ENCODE results near the gene STRIP1. TPM values are rescaled to one million over a fixed set of nuclear protein-coding genes. Genes with fewer than 3 reads are reported as not detected.

The STRIP1 gene
- total and polyA plus RNA-seq, 2 experiments from 2014 or later: 40.2 to 78.3 TPM

DNA sequence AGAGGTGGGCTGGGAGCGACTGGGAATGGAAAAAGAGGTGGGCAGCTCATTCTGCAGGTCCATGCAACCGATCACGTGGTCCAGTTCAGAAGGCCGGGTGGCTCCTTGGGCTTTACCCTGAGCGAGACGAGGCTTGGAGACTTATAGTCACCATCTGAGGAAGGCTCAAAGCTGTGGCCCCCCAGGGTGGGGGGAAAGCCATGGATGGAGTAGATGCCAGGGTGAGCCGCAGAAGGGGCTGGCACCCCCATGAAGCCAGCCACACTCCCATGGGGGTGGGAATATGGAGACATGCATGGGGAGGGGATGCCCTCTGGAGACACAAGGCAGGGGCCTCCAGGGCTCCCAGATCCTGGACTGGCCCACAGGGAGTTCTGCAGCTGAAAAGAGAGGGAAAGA, 26.2 kb downstream of the STRIP1 start:
- Histone ChIP-seq H3K4me1 (ENCODE audit: low read depth) (no peaks in the 10 kb centered on the region), H3K4me3 (no peak overlapping the region), H3K9me3 (ENCODE audit: low read depth) (no peaks in the 10 kb centered on the region), H3K27me3 (peaks cover 10% of the 10 kb centered on the region), H3K36me3 (peaks cover 16% of the 10 kb centered on the region), H3K27ac (no peak overlapping the region)
- TF ChIP-seq, protein P1, sequence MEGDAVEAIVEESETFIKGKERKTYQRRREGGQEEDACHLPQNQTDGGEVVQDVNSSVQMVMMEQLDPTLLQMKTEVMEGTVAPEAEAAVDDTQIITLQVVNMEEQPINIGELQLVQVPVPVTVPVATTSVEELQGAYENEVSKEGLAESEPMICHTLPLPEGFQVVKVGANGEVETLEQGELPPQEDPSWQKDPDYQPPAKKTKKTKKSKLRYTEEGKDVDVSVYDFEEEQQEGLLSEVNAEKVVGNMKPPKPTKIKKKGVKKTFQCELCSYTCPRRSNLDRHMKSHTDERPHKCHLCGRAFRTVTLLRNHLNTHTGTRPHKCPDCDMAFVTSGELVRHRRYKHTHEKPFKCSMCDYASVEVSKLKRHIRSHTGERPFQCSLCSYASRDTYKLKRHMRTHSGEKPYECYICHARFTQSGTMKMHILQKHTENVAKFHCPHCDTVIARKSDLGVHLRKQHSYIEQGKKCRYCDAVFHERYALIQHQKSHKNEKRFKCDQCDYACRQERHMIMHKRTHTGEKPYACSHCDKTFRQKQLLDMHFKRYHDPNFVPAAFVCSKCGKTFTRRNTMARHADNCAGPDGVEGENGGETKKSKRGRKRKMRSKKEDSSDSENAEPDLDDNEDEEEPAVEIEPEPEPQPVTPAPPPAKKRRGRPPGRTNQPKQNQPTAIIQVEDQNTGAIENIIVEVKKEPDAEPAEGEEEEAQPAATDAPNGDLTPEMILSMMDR (IDR thresholded peaks at IDR 0.05; ENCODE audit: low read depth, low read length): no peak
- DNase-seq (ENCODE audit: low read depth in 1 of 2, low spot score in 1 of 2): no peak

DNA sequence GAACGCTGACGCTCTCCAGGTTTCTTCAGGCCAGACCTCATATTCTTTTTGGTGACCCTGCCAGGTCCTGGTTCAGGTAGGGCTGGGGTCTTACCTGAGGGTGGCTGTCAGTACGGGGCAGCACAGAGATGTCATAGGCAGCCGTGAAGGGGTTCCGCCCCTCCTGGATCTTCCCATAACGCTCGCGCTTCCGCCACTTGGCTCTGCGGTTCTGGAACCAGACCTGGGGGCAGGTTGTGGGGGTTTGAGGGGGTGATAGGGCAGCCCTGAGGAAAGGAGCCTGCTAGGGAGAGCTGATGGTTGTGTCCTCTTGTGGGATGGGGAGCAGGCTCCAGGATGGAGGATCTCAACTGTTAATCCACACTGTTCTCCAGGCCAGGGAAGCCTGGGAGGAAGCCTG, 26.9 kb downstream of the STRIP1 start:
- peaks cover 17% of the 10 kb centered on the region for H3K27me3 ChIP-seq
- H3K4me3 ChIP-seq: no peak overlapping the region
- TF ChIP-seq, protein P1 (IDR thresholded peaks at IDR 0.05; ENCODE audit: low read depth, low read length): no peak
- H3K4me1 ChIP-seq (ENCODE audit: low read depth): no peaks in the 10 kb centered on the region
- H3K27ac ChIP-seq: no peak overlapping the region
- no peak for DNase-seq (ENCODE audit: low read depth in 1 of 2, low spot score in 1 of 2)
- H3K36me3 ChIP-seq: peaks cover 10% of the 10 kb centered on the region
- no peaks in the 10 kb centered on the region for H3K9me3 ChIP-seq (ENCODE audit: low read depth)

DNA sequence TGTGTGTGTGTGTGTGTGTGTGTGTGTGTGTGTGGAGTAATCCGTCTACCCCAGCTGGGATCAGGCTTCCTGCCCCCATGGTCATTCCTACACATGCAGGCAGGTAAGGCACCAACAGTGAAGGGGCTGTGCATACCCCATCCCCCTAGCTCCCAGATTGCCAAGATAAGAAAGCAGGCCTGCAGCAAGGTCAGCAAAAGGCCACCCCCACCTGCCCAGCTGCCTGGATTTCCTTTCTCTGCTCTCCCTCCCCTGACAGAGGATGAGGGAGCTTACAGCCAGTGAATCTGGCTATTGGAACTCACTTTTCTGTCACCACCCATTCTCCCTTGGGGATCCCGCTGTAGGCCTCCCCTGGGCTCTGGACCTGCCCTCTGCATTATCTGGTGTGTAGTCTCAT, 28.2 kb downstream of the STRIP1 start:
- no peak for DNase-seq (ENCODE audit: low read depth in 1 of 2, low spot score in 1 of 2)
- Histone ChIP-seq H3K27me3 (peaks cover 30% of the 10 kb centered on the region), H3K27ac (no peak overlapping the region), H3K36me3 (peaks cover 6% of the 10 kb centered on the region), H3K9me3 (ENCODE audit: low read depth) (no peaks in the 10 kb centered on the region), H3K4me3 (no peak overlapping the region), H3K4me1 (ENCODE audit: low read depth) (no peaks in the 10 kb centered on the region)
- TF ChIP-seq, protein P1 (IDR thresholded peaks at IDR 0.05; ENCODE audit: low read depth, low read length): no peak

DNA sequence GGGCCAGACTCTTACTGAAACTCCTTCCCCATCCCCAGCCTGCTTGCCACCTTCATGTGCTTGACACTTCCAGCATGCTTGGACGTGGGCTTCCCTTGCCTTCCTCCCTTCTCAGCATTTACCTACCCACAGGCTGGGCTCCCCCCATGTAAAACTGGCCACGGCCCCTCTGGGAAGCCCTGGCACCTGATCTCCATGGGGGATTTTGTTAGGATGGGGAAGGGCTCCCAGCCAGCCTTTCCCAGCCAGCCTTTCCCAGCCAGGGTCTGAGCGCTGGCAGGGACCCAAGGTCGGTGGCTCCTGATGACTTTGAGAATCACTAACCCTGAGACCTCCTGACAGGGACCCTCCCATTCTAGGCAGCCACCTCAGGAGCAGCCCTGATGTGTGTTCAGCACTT, 29.4 kb downstream of the STRIP1 start:
- no peak overlapping the region for H3K4me3 ChIP-seq
- DNase-seq (ENCODE audit: low read depth in 1 of 2, low spot score in 1 of 2): no peak
- peaks cover 41% of the 10 kb centered on the region for H3K27me3 ChIP-seq
- no peaks in the 10 kb centered on the region for H3K9me3 ChIP-seq (ENCODE audit: low read depth)
- no peaks in the 10 kb centered on the region for H3K36me3 ChIP-seq
- TF ChIP-seq, protein P1 (IDR thresholded peaks at IDR 0.05; ENCODE audit: low read depth, low read length): no peak
- no peaks in the 10 kb centered on the region for H3K4me1 ChIP-seq (ENCODE audit: low read depth)
- no peak overlapping the region for H3K27ac ChIP-seq

DNA sequence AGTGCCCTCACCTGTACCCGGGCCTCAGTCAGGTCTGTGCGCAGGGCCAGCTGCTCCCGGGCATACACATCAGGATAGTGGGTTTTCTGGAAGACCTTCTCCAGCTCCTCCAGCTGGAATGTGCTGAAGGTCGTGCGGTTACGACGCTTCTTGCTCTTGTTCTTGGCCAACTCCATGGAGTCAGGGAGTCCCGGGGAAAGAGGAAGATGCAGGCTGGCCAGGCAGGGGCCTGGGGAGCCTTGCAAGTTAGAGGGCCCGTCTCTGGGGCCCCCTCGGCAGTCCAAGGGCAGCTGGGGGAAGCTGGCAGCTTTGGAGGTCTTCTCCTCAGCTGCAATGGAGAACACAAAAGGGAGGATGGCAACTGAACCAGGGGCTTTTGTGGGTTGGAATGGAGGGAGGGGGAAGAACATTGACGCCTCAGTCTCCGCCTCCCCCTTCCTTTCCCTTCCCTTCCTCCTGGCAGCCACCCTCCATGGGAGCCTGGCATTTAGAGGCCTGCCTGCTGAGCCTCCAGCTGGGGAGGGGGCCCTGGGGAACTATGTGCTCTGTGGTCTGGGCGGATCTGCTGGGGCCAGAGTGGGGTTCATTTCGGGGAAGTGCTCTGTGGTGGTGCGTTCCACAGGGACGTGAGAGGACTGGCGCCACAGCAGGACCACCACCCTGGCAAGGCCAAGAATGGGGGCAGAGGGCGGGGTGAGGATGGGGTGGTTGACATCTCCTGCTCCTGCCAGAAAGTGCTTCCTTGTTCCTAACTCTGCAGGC, 30.3 kb downstream of the STRIP1 start:
- Histone ChIP-seq H3K27me3 (peaks cover 51% of the 10 kb centered on the region), H3K27ac (no peak overlapping the region), H3K9me3 (ENCODE audit: low read depth) (no peaks in the 10 kb centered on the region), H3K36me3 (no peaks in the 10 kb centered on the region), H3K4me1 (ENCODE audit: low read depth) (no peaks in the 10 kb centered on the region), H3K4me3 (no peak overlapping the region)
- TF ChIP-seq, protein P1 (IDR thresholded peaks at IDR 0.05; ENCODE audit: low read depth, low read length): no peak
- DNase-seq (ENCODE audit: low read depth in 1 of 2, low spot score in 1 of 2): no peak

Data from cardiac muscle cell (in vitro differentiated cells and primary cell).